B cell (primary cell): ENCODE results near the gene SEC14L5. TPM values are rescaled to one million over a fixed set of nuclear protein-coding genes. Genes with fewer than 3 reads are reported as not detected.

Experiments
- ATAC-seq: fragments of 200-7000 bp; cut with Tn5 transposase; one replicate; pipeline ENCODE4 v1.10.0; 2021; ENCODE audit warnings: low read depth, mild to moderate bottlenecking, moderate number of reproducible peaks, moderate library complexity
- CTCF ChIA-PET: fragments of 350-600 bp; sonication (Branson Sonifier 250); formaldehyde crosslinking; loops from one replicate; lab custom pipeline; 2021; ENCODE audit warnings: antibody characterized with exemption, inconsistent platforms; lab: Charles Lee
- POLR2A ChIA-PET: fragments of 350-600 bp; sonication (Branson Sonifier 250); formaldehyde crosslinking; loops from one replicate; lab custom pipeline; 2021; ENCODE audit warnings: antibody characterized with exemption; lab: Charles Lee
- DNase-seq: peaks from one replicate; pipeline ENCODE4 v3.0.0; 2013
- H2AFZ ChIP-seq: 2 replicates; pipeline ENCODE4 v1.6.1; 2012; ENCODE audit warnings: mild to moderate bottlenecking, low read depth, low read length; ENCODE audit not compliant: insufficient read depth, poor library complexity, severe bottlenecking
- H3K27ac ChIP-seq, 2 donors: 1 replicate in 1 of 2; 2 replicates in 1 of 2; pipeline ENCODE4 v1.5.1; 2012 to 2013; ENCODE audit warnings: low read length in 2 of 2, mild to moderate bottlenecking in 2 of 2, moderate library complexity in 1 of 2
- H3K27me3 ChIP-seq, 4 experiments: fragments of 200-600 bp in 1 of 4; sonication (generic) in 1 of 4; replicated peaks in 1 of 4; 1 replicate in 2 of 4; 2 replicates in 2 of 4; pipeline versions ENCODE4 v1.6.1 to v1.7.0; 2013 to 2016; ENCODE audit warnings: low read length in 3 of 4, mild to moderate bottlenecking in 2 of 4, mixed read lengths in 1 of 4, moderate library complexity in 1 of 4; ENCODE audit not compliant: insufficient read depth in 4 of 4, control insufficient read depth in 3 of 4; ENCODE audit errors: control extremely low read depth in 1 of 4
- H3K36me3 ChIP-seq, 2 experiments: replicated peaks in 1 of 2; 1 replicate in 1 of 2; 2 replicates in 1 of 2; pipeline versions ENCODE4 v1.6.1 to v1.7.1; 2013; ENCODE audit warnings: low read length in 1 of 2; ENCODE audit not compliant: insufficient read depth in 2 of 2, control insufficient read depth in 1 of 2; ENCODE audit errors: control extremely low read depth in 1 of 2, extremely low read depth in 1 of 2
- H3K4me1 ChIP-seq, 2 donors: fragments of 200-600 bp in 1 of 2; sonication (generic) in 1 of 2; 1 replicate in 1 of 2; 2 replicates in 1 of 2; pipeline versions ENCODE4 v1.5.1 to v1.6.1; 2013 to 2017; ENCODE audit warnings: low read length in 2 of 2; ENCODE audit not compliant: control insufficient read depth in 2 of 2, insufficient read depth in 2 of 2
- H3K4me2 ChIP-seq: replicated peaks from 2 replicates; pipeline ENCODE3; 2012; ENCODE audit warnings: mild to moderate bottlenecking, low read depth, low read length; ENCODE audit not compliant: poor library complexity, severe bottlenecking
- H3K4me3 ChIP-seq, 5 experiments: fragments of 200-600 bp in 1 of 5; sonication (generic) in 1 of 5; 1 replicate in 3 of 5; 2 replicates in 2 of 5; pipeline versions ENCODE4 v1.5.1 to v1.7.0; 2011 to 2016; ENCODE audit warnings: low read length in 4 of 5, mild to moderate bottlenecking in 4 of 5, low read depth in 2 of 5, control low read depth in 1 of 5, moderate library complexity in 1 of 5; ENCODE audit not compliant: insufficient read depth in 1 of 5; ENCODE audit errors: control extremely low read depth in 1 of 5, extremely low read depth in 1 of 5
- H3K79me2 ChIP-seq: fragments of 200-600 bp; sonication (generic); one replicate; pipeline ENCODE4 v1.6.0; 2016; ENCODE audit warnings: low read length; ENCODE audit not compliant: control insufficient read depth, insufficient read depth
- H3K9ac ChIP-seq: fragments of 200-600 bp; sonication (generic); 2 replicates; pipeline ENCODE4 v1.6.1; 2017; ENCODE audit warnings: mild to moderate bottlenecking, low read length, moderate library complexity
- H3K9me3 ChIP-seq, 3 donors: one replicate each; pipeline versions ENCODE4 v1.6.1 to v1.7.1; 2013; ENCODE audit warnings: low read length in 2 of 3; ENCODE audit not compliant: control insufficient read depth in 2 of 3, insufficient read depth in 1 of 3; ENCODE audit errors: control extremely low read depth in 1 of 3
- H4K20me1 ChIP-seq: 2 replicates; pipeline ENCODE4 v1.6.0; 2012; ENCODE audit warnings: mild to moderate bottlenecking, low read length; ENCODE audit not compliant: insufficient read depth, control insufficient read depth, poor library complexity, severe bottlenecking
- H3K27ac Mint-ChIP-seq: one replicate; pipeline ENCODE4 v1.8.0; 2021; ENCODE audit warnings: mixed read lengths
- H3K27me3 Mint-ChIP-seq: one replicate; pipeline ENCODE4 v1.8.0; 2021; ENCODE audit warnings: mixed read lengths
- H3K4me1 Mint-ChIP-seq: one replicate; pipeline ENCODE4 v1.8.0; 2021; ENCODE audit warnings: mixed read lengths
- H3K4me3 Mint-ChIP-seq: one replicate; pipeline ENCODE4 v1.8.0; 2021; ENCODE audit warnings: mixed read lengths
- H3K9me3 Mint-ChIP-seq: one replicate; pipeline ENCODE4 v1.8.0; 2022; ENCODE audit warnings: mixed read lengths; ENCODE audit not compliant: insufficient read depth
- EZH2 ChIP-seq: IDR thresholded peaks from 2 replicates; pipeline ENCODE4 v1.6.1; 2012; ENCODE audit warnings: borderline replicate concordance, low read depth, mild to moderate bottlenecking, moderate library complexity, low read length; ENCODE audit not compliant: insufficient read depth, poor library complexity, severe bottlenecking
- WGBS: methylation state at CpG from one replicate; pipeline ENCODE4 v1.1.5; 2013; ENCODE audit warnings: missing lambda C conversion rate; ENCODE audit not compliant: insufficient coverage; 5-methylcytosine and 5-hydroxymethylcytosine counted together
- intact Hi-C: fragments of 100-400 bp; cut with micrococcal nuclease; formaldehyde crosslinking; loops from one replicate; pipeline ENCODE4 v1.10.0; 2022
- polyA plus RNA-seq: library from polyadenylated mRNA; depleted of rRNA; stranded (reverse); fragments of >200 nt; gene quantifications from 2 replicates; pipeline ENCODE4 v1.2.3, GENCODE V29; 2012
- total RNA-seq, 2 donors: library from RNA; stranded (reverse); fragments of 120-200 nt in 1 of 2; gene quantifications; 1 replicate in 1 of 2; 2 replicates in 1 of 2; pipeline versions ENCODE4 v1.2.3 to v1.2.4, GENCODE V29; 2013 to 2022
- TF ChIP-seq, protein P1 (sequence below): fragments of 200-600 bp; IDR thresholded peaks from one replicate; pipeline ENCODE4 v1.8.0; 2022; ENCODE audit warnings: antibody characterized with exemption, mild to moderate bottlenecking

The SEC14L5 gene
- total and polyA plus RNA-seq, 2 donors (not counting 1 experiment from before 2014, with no cell fraction given), result not detected

DNA sequence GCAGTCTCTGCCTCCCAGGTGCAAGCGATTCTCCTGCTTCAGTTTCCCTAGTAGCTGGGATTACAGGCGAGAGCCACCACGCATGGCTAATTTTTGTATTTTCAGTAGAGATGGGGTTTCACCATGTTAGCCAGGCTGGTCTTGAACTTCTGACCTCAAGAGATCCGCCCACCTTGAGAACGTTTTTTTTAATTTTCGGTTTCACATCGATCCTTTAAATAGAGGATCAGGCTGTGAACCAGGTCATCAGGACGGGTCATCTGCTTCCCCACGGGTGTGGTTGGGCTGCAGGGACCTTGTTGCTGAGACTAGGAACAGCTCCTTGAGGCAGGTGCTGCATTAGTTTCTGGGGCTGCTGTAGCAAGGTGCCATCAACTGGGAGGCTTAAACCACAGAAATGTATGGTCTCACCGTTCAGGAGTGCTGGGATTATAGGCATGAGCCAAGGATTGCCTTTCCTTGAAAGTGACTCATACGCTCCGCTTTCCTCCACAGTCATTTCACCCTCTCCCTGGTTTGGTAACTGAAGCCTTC lies 83.5 kb downstream of the SEC14L5 start:
- Histone ChIP-seq H3K36me3 (no peaks in the 10 kb centered on the region), H3K27ac (no peak overlapping the region), H4K20me1 (no peaks in the 10 kb centered on the region), H3K9me3 (no peaks in the 10 kb centered on the region), H3K79me2 (no peaks in the 10 kb centered on the region), H3K4me1 (peaks cover 0 to 4% of the 10 kb centered on the region in 2 donors), H2AFZ (no peak overlapping the region), H3K9ac (no peak overlapping the region), H3K4me3 (no peak overlapping the region), H3K4me2 (no peak overlapping the region), H3K27me3 (peaks cover 0 to 7% (median 0%) of the 10 kb centered on the region in 4 experiments)
- H3K27me3 Mint-ChIP-seq, result peaks cover 9% of the 10 kb centered on the region
- no peak for TF ChIP-seq EZH2
- TF ChIP-seq, protein P1, sequence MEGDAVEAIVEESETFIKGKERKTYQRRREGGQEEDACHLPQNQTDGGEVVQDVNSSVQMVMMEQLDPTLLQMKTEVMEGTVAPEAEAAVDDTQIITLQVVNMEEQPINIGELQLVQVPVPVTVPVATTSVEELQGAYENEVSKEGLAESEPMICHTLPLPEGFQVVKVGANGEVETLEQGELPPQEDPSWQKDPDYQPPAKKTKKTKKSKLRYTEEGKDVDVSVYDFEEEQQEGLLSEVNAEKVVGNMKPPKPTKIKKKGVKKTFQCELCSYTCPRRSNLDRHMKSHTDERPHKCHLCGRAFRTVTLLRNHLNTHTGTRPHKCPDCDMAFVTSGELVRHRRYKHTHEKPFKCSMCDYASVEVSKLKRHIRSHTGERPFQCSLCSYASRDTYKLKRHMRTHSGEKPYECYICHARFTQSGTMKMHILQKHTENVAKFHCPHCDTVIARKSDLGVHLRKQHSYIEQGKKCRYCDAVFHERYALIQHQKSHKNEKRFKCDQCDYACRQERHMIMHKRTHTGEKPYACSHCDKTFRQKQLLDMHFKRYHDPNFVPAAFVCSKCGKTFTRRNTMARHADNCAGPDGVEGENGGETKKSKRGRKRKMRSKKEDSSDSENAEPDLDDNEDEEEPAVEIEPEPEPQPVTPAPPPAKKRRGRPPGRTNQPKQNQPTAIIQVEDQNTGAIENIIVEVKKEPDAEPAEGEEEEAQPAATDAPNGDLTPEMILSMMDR, result no peak
- DNase-seq (no peak), ATAC-seq (no peak)
- peaks cover 2% of the 10 kb centered on the region for H3K4me1 Mint-ChIP-seq
- CTCF ChIA-PET, result no interaction called here
- H3K9me3 Mint-ChIP-seq, result no peaks in the 10 kb centered on the region
- 62% methylated on average over 9 of the region's 12 CpGs for WGBS
- intact Hi-C loops, result no loop called here
- no peak overlapping the region for H3K27ac Mint-ChIP-seq
- no peak overlapping the region for H3K4me3 Mint-ChIP-seq
- POLR2A ChIA-PET, result no interaction called here

DNA sequence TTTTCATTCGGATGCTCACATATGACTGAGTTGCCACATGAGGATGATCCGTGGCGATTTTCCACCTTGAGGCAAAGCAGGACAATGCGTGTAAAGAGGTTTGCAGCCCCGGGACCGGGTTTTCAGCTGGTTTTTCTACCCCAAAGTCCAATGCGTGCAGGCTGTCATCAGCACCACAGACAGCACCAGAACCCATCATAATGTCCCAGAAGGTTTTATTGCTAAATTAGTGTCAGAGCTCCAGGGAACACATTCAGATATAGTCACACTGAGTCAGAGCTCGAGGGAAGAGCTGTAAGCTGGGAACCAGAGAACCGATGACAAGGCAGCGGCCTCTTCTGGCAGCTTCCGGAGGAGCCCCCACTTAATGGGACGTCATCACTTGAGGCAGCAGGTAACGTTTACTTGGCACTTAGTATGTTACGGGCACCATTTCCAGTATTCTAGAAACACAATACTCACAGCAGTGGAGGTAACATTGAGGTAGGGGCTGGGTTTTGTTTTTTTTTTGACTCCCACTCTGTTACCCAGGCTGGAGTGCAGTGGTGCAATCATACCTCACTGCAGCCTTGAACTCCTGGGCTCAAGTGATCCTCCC lies 84.5 kb downstream of the SEC14L5 start:
- H3K27me3 Mint-ChIP-seq, result peaks cover 10% of the 10 kb centered on the region
- Histone ChIP-seq H4K20me1 (no peaks in the 10 kb centered on the region), H3K4me1 (peaks cover 0 to 4% of the 10 kb centered on the region in 2 donors), H3K27ac (no peak overlapping the region), H3K9me3 (no peaks in the 10 kb centered on the region), H2AFZ (no peak overlapping the region), H3K4me3 (no peak overlapping the region), H3K4me2 (no peak overlapping the region), H3K27me3 (peaks cover 0 to 7% (median 0%) of the 10 kb centered on the region in 4 experiments), H3K79me2 (no peaks in the 10 kb centered on the region), H3K36me3 (no peaks in the 10 kb centered on the region), H3K9ac (no peak overlapping the region)
- H3K4me3 Mint-ChIP-seq, result no peak overlapping the region
- intact Hi-C loops, result no loop called here
- H3K27ac Mint-ChIP-seq, result no peak overlapping the region
- TF ChIP-seq, protein P1, result no peak
- no peak for TF ChIP-seq EZH2
- WGBS, result 89% methylated on average over 12 of the region's 14 CpGs
- H3K4me1 Mint-ChIP-seq, result peaks cover 2% of the 10 kb centered on the region
- POLR2A ChIA-PET, result no interaction called here
- no peak for ATAC-seq
- H3K9me3 Mint-ChIP-seq, result no peaks in the 10 kb centered on the region
- CTCF ChIA-PET, result no interaction called here
- no peak for DNase-seq
